22Rv1 (cell line): ENCODE results near the gene PHIP.

ENCODE experiments used
- H3K27ac ChIP-seq: fragments of 450-650 bp; 2 replicates; pipeline ENCODE4 v1.5.1; 2017
- ZFX ChIP-seq: fragments of 450-650 bp; IDR thresholded peaks from 2 replicates; pipeline ENCODE4 v1.6.1; 2017; ENCODE audit warnings: antibody characterized with exemption, borderline replicate concordance
- TF ChIP-seq, protein P1 (sequence below): fragments of 450-650 bp; IDR thresholded peaks from 2 replicates; pipeline ENCODE4 v1.5.1; 2017; ENCODE audit warnings: mild to moderate bottlenecking

Gene PHIP

GRCh38 chr6:79011940-79012339 is 66.1 kb downstream of the PHIP start:
- no peak overlapping the region for H3K27ac ChIP-seq
- TF ChIP-seq, protein P1, sequence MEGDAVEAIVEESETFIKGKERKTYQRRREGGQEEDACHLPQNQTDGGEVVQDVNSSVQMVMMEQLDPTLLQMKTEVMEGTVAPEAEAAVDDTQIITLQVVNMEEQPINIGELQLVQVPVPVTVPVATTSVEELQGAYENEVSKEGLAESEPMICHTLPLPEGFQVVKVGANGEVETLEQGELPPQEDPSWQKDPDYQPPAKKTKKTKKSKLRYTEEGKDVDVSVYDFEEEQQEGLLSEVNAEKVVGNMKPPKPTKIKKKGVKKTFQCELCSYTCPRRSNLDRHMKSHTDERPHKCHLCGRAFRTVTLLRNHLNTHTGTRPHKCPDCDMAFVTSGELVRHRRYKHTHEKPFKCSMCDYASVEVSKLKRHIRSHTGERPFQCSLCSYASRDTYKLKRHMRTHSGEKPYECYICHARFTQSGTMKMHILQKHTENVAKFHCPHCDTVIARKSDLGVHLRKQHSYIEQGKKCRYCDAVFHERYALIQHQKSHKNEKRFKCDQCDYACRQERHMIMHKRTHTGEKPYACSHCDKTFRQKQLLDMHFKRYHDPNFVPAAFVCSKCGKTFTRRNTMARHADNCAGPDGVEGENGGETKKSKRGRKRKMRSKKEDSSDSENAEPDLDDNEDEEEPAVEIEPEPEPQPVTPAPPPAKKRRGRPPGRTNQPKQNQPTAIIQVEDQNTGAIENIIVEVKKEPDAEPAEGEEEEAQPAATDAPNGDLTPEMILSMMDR = no peak
- no peak for TF ChIP-seq ZFX

- no peak overlapping the region for H3K27ac ChIP-seq
Measured at GRCh38 chr6:79010422-79010821, 67.6 kb downstream of the PHIP start.

DNA sequence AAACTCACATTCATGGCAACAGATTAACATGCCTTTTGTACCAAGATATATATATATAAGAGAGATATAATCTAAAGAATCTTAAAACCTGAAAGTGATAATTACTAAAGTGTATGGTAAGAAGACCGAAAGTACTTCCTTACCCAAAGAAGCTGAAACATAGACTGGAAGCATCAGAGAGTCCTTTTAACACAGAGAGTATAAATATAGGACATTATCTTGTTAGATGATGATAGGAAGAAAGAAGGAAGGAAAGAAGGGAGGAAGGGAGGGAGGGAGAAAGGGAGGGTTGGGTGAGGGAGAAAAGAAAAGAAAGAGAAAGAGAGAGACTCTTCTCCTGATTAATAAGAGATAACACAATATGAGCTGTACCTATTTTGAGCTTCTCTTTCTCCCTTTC is 68.2 kb downstream of the PHIP start:
- TF ChIP-seq, protein P1 = no peak
- TF ChIP-seq ZFX = no peak
- H3K27ac ChIP-seq = no peak overlapping the region

More at GRCh38 chr6:79010422-79010821, 67.6 kb downstream of the PHIP start:
- TF ChIP-seq, protein P1 = no peak
- no peak for TF ChIP-seq ZFX

DNA sequence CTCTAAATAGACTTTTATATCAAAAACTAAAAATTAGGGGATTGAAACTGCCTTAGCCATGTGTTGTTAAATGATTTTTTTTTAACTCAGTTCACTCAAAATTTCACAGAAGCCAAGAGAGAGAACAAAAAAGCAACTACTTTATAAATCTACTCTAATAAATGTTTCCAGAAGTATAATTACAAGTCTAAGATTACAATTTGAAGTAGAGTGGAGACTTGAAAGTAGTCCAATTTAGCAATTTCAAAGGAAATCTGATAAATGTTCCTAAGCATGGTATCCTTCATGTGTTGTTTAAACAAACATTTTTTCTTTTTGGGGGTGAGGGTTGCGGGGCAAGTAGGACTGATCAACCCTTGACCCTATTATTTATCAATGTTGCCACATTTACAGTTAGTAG is 72.6 kb downstream of the PHIP start:
- no peak overlapping the region for H3K27ac ChIP-seq
- no peak for TF ChIP-seq ZFX
- TF ChIP-seq, protein P1 = no peak

DNA sequence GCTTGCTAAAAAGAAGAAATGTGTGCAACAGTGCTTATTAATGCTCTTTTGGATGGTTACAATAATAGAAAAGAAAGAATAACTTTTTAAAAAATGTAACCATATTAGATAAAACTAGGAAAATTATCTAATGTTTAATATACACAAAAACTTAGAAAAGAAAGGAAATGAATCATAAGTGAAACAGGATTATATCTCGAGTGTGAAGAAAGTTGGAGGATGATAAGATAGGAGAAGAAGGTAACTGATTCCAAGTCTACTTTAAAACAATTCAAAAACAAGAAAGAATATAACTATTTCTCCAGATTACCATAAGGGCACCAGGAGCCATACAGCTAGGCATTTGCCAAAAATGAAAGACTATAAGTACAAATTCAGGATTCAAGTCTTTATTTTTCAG is 73.0 kb downstream of the PHIP start:
- H3K27ac ChIP-seq = no peak overlapping the region
- TF ChIP-seq, protein P1 = no peak
- no peak for TF ChIP-seq ZFX

DNA sequence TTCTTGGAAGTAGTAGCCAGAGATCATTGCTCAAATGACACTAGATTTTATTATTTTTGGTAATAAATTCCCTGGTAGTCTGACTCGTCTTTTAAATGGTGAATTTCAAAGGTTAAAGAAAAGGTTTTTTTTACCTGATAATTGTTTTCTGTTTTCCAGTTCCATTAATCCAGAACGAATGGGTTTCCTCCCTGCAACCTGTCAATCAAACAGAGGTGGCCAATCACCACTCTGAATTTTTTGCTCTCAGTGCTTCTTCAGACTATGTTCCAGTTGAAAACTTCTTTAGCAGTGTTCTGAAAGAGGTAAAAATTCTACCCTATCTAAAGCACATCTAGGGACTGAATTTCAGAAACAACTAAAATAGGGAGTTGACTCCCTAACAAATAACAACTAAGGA is 73.8 kb downstream of the PHIP start:
- TF ChIP-seq, protein P1 = no peak
- TF ChIP-seq ZFX = no peak
- no peak overlapping the region for H3K27ac ChIP-seq

DNA sequence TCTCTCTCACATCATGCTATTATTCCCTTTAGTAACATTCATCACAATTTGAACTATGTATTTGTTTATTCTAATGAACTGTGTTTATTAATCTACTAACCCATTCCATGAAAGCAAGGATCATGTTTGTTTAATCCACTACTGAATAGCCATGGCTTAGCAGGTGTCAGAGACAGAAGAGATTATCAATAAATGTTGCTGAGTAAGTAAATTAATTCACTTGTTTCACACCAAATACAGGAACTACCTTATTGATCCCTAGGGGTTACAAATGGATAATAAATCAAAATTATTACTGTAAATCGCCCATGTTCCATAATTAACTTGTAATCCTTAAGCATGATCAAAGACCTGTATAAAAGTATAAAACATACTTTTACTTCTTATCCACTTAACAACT is 76.6 kb downstream of the PHIP start:
- no peak overlapping the region for H3K27ac ChIP-seq
- TF ChIP-seq, protein P1 = no peak
- no peak for TF ChIP-seq ZFX
